D341Med (cell line): ENCODE results near the gene AHNAK2.
A peak's percentile ranks its signal among the peaks of the same experiment; 100 is the strongest.

Experiments used
- DNase-seq: peaks from one replicate; pipeline ENCODE4 v3.0.0; 2012; ENCODE audit warnings: low spot score

Gene AHNAK2

DNA sequence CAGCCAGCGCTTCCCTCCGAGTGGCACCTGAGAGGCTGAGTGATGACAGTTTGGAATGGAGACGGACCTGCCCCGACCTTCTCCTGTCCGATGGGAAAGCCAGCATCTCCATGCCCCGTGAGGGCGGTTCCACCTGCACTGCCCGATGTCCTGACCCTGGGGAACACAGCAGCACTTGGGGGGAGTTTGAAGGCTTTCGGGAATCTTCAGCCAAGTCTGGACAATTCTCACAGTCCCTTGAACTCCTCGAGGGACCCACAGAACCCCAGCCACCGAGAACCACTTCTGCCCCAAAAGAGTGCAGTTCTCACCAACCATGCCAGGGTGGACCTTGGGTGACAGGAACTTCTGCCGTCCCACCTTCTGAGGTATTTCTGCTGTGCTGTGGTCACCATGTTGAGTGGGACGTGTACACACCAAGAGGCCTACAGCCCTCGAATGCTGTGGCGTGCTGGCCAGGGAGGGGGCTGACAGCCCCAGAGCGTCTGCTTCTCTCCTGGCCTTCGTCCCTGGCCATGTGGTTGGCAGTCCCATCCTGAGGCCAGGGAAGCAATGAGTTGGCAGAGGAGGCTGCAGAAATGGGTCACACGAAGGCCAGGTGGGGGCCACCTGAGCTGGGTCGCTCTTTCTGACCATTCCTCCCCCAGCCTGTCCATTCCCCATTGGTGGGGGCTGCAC is 8.5 kb upstream of the AHNAK2 start:
- no peak for DNase-seq

DNA sequence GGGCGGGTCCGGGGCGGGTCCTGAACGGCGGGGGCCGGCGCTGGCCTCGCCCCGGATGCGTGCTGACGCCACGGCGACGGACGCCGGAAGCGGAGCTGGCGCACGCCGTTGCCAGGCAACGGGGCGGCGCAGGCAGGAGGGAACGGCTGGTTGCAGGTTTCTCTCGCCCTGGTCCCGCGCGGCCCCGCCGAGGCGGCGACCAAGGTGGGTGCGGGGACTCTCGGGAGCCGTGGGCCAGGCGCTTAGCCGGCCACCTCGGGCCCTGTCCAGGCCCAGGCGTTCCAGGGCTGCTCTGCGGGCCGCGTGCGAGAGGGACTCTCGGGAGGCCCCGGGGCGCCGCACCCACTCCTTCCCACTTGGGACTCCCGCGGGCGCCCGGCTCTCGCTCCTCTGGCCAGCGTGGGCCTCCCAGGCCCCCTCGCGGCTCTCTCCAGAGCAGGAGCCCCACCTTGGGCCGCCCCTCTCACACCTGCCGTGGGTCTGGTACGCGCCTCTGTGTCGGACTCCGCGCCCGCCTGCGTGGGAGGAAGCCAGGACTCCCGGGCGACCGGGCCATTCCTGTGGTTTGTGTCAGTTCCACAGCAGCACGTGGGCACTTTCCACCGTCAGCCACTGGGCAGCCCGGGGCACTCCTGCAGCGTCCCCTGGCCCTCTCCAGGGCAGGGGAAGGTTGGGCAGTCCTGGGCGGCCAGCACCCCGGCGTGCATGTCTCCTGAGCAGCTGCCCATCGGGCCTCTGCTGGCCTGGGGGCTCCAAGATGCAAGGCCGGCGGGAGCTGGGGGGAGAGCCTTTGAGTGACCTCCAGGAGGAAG is 7.7 kb upstream of the AHNAK2 start, which contains the start of gene CLBA1:
CLBA1 (plus strand) TSS at position 114 of the 812 bp plus-strand sequence; CDS start at position 758, 644 bp downstream.
- DNase-seq, result peak; percentile 99

DNA sequence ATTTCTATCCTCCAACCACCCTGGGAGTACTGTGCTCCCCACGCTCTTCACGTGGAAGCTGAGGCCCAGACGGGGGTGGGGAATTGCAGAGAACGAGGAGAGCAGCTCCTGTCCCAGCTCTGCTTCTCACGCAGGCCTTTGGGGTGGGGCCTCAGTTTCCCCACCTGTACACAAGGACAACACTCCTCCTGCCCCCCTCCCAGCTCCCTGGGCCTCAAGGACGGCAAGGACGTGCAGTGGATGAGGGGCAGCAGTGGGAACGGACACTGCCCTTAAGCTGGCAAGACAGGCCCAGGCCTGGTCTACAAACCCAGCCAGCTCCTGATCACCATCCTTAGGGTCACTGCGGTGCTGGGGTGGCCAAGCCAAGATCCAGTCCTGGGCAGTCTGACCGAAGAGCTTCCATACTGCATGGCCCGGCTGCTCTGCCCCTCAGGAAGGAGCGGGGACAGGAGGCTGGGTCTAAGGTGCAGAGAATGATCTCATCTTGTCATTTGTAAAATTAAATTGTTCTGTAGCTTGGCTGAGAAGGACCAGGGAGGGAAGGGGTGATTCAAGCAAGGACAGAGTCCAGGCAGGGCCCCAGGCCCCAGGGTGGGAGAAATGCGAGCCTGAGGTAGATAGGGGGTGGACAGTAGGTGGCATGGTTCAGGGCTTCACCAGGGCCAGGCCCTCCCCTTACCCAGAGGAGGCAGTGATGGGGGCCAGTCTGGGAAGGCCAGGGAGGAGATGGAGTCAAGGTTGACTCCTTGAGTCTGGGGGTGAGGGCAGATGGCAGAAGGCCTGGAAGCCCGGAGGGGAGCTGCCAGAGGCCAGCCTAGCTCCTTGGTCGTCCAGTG is 6.1 kb upstream of the AHNAK2 start:
- no peak for DNase-seq

DNA sequence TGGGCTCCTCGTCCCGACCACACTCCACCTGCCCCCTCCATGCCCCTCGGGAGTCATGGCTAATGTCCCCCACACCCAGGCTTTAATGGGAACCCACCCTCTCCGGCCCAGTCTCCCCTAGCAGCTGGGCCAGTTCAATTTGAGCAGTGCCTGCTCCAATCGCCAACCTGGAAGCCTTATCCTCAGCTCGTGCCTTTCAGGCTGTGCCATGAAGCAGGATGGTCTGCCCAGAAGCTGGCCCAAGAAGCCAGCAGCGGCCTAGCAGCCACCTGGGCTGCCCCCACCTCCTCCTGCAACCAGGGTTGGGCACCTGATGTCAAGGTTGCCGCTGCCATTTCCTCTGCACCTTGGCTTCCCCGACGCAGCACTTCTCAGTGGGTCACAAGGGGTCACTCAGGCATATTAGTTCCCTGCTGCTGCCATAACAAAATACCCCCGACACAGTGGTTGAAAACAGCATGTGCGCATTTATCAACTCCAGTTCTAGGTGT is 5.1 kb upstream of the AHNAK2 start:
- no peak for DNase-seq

DNA sequence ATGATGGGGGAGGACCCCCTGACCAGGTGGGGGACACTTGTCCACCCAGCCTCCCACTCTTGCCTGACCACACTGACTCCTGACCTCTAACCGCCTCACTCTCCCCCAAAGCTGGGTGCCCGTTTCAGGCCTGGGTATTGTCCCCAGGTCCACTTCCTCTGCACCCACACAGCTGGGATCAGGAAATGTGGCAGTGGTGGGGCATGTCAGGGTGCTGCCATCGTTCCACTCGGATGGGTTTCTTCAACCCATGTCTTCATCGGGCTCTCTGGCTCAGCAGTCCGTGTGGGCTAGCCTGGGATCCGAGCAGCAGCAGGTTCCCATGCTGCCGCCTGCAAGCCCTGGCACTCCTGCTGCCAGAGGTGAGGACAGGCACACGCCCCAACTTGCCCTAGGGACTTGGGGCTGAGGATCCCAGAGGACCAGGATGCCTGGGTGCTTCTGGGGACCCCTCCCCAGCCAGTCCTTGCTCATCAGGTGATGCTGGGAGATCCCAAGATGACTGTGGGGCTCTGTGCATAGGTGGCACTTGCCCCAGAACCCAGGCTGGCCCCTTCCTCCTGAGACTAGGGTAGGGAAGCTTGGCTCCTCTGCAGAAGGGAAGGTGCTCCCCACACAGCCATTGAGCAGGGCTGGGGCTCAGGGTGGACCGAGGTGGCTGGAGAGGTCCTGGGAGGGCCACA is 4.5 kb upstream of the AHNAK2 start:
- DNase-seq, result no peak

DNA sequence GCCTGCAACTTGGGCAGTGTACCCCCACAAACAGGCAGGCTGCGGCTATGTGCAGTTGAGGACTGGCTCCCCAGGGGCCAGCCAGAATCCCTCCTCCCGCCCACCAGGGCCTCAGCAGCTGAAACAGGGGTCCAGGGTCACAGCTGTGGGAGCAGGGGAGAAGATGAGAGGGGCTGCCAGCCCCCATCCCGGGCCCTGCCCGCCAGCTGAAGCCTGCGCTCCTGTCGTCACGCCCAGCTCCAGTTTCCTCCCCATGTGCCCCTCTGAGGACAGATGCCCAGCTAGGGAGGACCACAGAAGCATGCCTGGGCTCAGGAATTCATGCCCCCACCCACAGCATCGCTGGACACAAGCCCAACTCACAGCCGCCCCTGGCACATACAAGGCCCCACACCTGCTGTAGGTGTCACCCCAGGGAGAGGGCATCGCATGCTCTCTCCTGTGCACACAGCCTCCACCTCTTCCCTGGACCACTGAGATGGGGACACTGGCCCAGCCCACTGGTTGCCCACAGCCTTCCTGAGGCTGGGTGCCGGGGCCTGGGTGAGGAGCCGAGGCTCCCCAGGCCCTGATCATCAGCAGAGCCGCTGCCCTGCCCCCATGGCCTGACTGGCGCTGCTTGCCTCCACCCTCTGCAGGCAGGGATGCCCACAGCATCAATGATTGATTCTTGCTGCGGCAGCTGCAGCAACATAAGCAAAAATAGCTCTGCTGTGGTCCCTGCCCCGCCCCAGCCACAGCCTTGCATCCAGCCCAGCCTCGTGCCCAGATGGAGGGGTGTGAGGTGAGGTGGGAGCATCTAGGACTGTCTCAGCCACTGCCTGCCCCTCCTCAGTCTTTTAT is 3.7 kb upstream of the AHNAK2 start:
- no peak for DNase-seq

GRCh38 chr14:104980611-104981531 is 2.7 kb upstream of the AHNAK2 start:
- no peak for DNase-seq

GRCh38 chr14:104979758-104980610 is 1.8 kb upstream of the AHNAK2 start:
- no peak for DNase-seq

DNA sequence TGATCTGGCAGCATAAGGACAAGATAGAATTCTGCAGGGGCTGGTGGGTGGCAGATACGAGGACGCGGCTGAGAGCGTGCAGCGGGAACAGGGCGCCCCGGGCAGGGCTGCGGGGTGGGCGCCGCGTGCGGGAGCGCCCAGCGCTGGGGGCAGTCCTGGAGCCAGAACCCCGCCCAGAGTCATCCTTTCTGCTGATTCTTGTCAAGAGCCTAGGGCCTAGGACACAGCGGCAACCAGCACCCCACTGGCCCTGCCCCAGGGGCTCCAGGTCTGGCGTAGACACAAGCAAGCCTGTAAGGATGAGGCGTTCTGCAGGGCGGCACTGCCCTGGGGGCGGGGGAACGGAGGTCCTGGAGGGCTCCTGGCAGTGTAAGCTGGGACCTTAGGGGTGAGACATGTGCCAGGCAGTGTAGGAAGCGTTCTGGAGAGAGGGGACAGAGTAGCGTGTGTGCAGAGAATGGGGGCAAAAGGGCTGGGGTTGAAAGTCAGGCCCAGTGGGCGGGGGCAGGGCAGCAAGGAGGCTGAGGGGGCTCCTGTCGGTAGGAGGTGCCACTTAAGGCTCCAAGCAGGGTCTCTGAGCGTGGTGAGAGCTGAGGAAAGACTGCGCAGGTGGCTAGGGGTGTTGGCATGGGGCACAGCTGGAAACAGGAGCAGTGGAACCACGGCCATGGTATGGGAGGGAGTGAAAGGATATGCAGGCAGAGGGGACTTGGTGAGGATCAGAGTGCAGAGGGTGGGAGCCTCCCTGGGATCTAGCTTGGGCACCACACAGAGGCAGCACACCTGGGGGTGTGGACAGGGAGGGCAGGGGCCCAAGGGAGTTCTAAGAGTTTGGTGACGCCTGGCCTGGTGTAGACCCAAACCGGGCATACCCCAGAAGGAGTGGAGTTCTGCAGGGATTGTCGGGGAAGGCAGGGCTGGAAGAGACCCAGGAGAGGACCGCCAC is 845 bp upstream of the AHNAK2 start:
- DNase-seq, result no peak

DNA sequence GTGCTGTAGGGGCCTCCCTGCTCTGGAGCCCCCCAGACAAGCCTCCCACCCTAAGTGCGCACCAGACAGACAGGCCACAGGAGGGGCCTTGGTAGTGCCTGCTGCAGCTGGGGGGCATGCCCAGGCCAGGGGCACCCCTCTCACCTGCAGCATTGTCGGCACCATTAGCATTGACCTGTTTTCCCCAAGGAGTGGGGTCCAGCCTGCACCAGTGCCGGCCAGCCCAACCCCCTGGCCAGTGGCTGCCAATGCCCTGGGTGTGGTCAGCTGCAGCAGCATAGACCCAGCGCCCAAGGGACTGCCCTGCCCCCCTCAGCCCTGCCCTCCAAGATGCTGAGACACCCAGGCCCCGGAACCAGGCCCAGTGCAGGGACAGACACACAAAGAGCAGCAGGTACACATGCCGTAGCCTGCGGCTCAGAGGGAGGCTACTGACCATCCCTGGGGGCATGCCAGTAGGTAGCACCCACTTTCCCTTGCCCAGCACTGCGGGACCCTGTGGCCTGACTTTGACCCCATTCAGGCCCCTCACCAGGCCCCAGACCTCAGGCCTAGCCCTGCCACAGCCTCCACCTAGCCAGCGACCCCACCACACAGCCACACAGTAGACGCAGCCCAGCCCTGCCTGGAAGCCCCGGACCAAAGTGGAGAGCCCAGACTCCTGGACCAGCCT is 1.0 kb downstream of the AHNAK2 start:
- DNase-seq, result no peak

DNA sequence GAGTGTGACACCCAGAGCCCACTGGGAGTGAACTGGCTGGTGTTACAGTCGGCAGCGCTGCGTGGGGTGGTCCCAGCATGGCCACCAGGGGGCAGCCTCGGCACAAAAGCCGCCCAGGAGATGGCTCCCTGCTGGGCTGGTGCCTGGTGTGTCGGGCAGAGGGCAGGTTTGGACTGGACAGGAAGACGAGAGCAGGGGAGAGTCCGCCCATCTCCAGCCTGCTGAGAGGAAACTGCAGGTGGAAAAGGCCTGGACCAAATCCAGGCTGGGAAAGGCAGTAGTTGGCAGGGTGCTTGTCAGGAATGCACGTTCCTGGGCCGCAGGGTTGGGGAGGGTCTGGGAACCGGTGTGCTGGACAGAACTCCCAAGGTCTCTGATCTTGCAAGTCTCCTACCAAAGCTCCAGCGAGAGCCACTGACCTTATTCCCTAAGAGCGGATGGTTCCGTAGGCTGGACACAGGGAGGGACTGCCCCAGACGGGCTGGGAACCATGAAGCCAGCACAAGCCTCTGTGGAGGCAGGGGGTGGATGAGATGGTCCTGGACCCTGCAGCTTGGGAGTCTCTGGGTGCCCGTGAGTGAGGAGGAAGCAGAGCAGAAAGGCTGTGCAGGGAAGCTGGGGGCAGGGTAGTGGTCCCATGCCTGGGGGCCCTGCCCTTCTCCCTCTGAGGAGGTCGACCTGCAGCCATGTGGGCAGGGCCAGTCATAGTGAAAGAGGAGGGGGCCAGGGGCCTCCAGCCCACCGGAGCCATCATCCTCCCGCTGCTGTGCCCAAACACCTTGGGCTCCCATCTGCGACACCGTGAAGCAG is 1.8 kb downstream of the AHNAK2 start:
- DNase-seq, result peak; percentile 89

DNA sequence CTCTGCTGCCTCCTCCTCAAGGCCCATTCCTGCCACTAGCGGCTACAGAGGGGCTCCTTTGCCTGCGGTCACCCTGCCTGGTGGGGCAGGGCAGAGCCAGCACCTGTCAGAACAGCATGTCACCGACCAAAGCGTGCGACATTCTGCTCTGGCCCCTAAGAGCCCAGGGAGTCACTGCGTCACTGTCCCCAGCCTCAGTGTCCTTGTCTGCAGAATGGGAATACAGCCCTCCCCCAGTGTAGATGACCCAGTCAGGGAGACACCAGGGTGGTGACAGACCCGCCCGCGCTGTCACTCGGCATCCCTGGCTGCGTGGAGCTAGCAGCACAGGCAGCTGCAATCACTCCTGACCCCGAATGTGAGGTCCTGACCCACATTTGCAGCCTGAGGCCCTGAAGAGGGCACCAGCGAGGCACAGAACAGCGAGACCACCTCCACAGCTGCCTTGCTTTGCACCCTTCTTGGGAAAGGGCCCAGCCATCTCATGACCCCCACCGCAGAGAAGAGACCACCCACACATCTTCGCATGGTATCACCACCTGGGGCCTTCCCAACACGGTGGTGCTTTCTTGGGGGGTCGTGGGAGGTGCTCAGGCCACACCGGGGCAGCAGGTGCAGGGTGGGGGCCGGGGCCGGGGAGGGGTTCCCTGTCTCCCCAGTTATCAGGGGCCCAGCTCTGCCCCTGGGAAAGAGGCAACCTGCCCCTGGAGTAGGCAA is 2.5 kb downstream of the AHNAK2 start:
- no peak for DNase-seq

- DNase-seq, result no peak
Measured at GRCh38 chr14:104974665-104975390, 3.3 kb downstream of the AHNAK2 start.

DNA sequence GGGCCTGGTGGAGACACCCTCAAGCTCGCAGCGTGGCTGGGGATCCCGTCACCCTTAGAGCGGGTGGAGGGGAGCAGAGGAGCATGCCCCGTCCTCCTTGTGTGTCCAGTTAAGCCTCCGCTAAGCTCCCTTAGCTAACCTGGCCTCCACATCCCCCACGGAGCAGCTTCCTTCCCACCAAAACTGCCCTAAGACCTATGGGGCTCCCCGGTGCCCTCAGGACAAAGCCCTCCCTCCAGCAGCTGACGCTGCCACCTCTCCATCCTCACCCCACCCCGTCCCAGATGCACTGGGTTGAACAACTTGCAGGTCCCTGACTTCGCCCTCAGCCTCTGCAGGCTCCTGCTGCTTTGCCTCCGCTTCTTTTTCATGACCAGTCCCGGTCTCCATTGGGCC is 4.0 kb downstream of the AHNAK2 start:
- no peak for DNase-seq
